ENCODE data around the gene RAB44. TPM values are rescaled to one million over a fixed set of nuclear protein-coding genes. Genes with fewer than 3 reads are reported as not detected.

The RAB44 gene
- total and polyA plus RNA-seq, 12 donors, result 0.03 to 0.16 TPM; not detected in 10

- no peak for TF ChIP-seq CTCF (IDR thresholded peaks at IDR 0.05)
- TF ChIP-seq POLR2A (IDR thresholded peaks at IDR 0.05), result no peak
- 57 to 89% (median 78%) methylated on average over 3 to 5 of the region's 5 CpGs for WGBS, 4 donors
- H3K27ac ChIP-seq, result no peak overlapping the region
- no peak overlapping the region for H3K4me3 ChIP-seq
- no peaks in the 10 kb centered on the region for H3K9me3 ChIP-seq (replicated peaks in 1 of 3)
- no peak for DNase-seq
- intact Hi-C loops (cut with DNase I), result no loop called here
- H3K4me1 ChIP-seq (replicated peaks in 1 of 2), result peaks cover 0 to 10% of the 10 kb centered on the region in 2 donors
- H3K27me3 ChIP-seq, result no peaks in the 10 kb centered on the region
- H3K36me3 ChIP-seq (replicated peaks in 1 of 2), result no peaks in the 10 kb centered on the region
Measured at GRCh38 chr6:36656441-36656840, 41.2 kb upstream of the RAB44 start.

- Histone ChIP-seq H3K27ac (no peak overlapping the region), H3K27me3 (no peaks in the 10 kb centered on the region), H3K36me3 (replicated peaks in 1 of 2) (no peaks in the 10 kb centered on the region), H3K4me3 (no peak overlapping the region), H3K9me3 (replicated peaks in 1 of 3) (no peaks in the 10 kb centered on the region), H3K4me1 (replicated peaks in 1 of 2) (peaks cover 0 to 10% of the 10 kb centered on the region in 2 donors)
- no peak for DNase-seq
- intact Hi-C loops (cut with DNase I), result no loop called here
- 92 to 100% (median 99%) methylated on average over 1 of the region's 1 CpG for WGBS, 4 donors
- TF ChIP-seq CTCF (IDR thresholded peaks at IDR 0.05) (no peak), POLR2A (IDR thresholded peaks at IDR 0.05) (no peak)
Measured at GRCh38 chr6:36657271-36657670, 40.4 kb upstream of the RAB44 start.

- TF ChIP-seq CTCF (IDR thresholded peaks at IDR 0.05), result no peak
- no peak for TF ChIP-seq POLR2A (IDR thresholded peaks at IDR 0.05)
- H3K27ac ChIP-seq, result no peak overlapping the region
- no peaks in the 10 kb centered on the region for H3K9me3 ChIP-seq (replicated peaks in 1 of 3)
- 27 to 80% (median 41%) methylated on average over 1 of the region's 1 CpG for WGBS, 4 donors
- DNase-seq, result peak in 3 of 7 donors; percentile 39 to 54 (median 51)
- H3K4me1 ChIP-seq (replicated peaks in 1 of 2), result peaks cover 0 to 10% of the 10 kb centered on the region in 2 donors
- intact Hi-C loops (cut with DNase I), result no loop called here
- no peaks in the 10 kb centered on the region for H3K27me3 ChIP-seq
- no peaks in the 10 kb centered on the region for H3K36me3 ChIP-seq (replicated peaks in 1 of 2)
- no peak overlapping the region for H3K4me3 ChIP-seq
Measured at GRCh38 chr6:36657942-36658544, 39.6 kb upstream of the RAB44 start.

GRCh38 chr6:36659271-36659670 lies 38.4 kb upstream of the RAB44 start:
- WGBS, 4 donors, result 75 to 93% (median 84%) methylated on average over 1 of the region's 1 CpG
- Histone ChIP-seq H3K27ac (no peak overlapping the region), H3K27me3 (no peaks in the 10 kb centered on the region), H3K9me3 (replicated peaks in 1 of 3) (no peaks in the 10 kb centered on the region), H3K4me3 (no peak overlapping the region), H3K4me1 (replicated peaks in 1 of 2) (peaks cover 0 to 10% of the 10 kb centered on the region in 2 donors), H3K36me3 (replicated peaks in 1 of 2) (no peaks in the 10 kb centered on the region)
- DNase-seq, result no peak
- intact Hi-C loops (cut with DNase I), result no loop called here
- TF ChIP-seq CTCF (IDR thresholded peaks at IDR 0.05) (no peak), POLR2A (IDR thresholded peaks at IDR 0.05) (no peak)

All from adrenal gland (tissue), 12 donors.